HT-29 (cell line): ENCODE measurements around the gene PHACTR3. TPM values are rescaled to one million over a fixed set of nuclear protein-coding genes. Genes with fewer than 3 reads are reported as not detected.
A peak's percentile ranks its signal among the peaks of the same experiment; 100 is the strongest.

Experiments used
- DNase-seq: peaks from one replicate; pipeline ENCODE4 v3.0.0-alpha.2; 2015; ENCODE audit warnings: low spot score
- total RNA-seq: library from RNA; depleted of rRNA; stranded (reverse); fragments of >200 nt; shearing (Covaris generic); gene quantifications from 2 replicates; pipeline ENCODE4 v1.2.3, GENCODE V29; 2014

PHACTR3 gene
- total RNA-seq, 1 experiment from 2014 or later, result 0.18 TPM

GRCh38 chr20:59645761-59646171 lies 41.4 kb downstream of the PHACTR3 start:
- peak; percentile 29 for DNase-seq

- DNase-seq, result no peak
These were observed 42.1 kb downstream of the PHACTR3 start for GRCh38 chr20:59646487-59646886.

GRCh38 chr20:59647271-59647670 lies 42.9 kb downstream of the PHACTR3 start:
- no peak for DNase-seq

- no peak for DNase-seq
These were observed 44.2 kb downstream of the PHACTR3 start for GRCh38 chr20:59648466-59649070.

GRCh38 chr20:59650418-59650817 lies 46.1 kb downstream of the PHACTR3 start:
- DNase-seq, result no peak

- DNase-seq, result no peak
These were observed 48.0 kb downstream of the PHACTR3 start for GRCh38 chr20:59652381-59652780.

- no peak for DNase-seq
These were observed 52.1 kb downstream of the PHACTR3 start for GRCh38 chr20:59656417-59656816.

GRCh38 chr20:59657459-59658046 lies 53.2 kb downstream of the PHACTR3 start:
- no peak for DNase-seq

- no peak for DNase-seq
These were observed 56.1 kb downstream of the PHACTR3 start for GRCh38 chr20:59660471-59660870.

GRCh38 chr20:59661153-59661552 lies 56.8 kb downstream of the PHACTR3 start:
- DNase-seq, result no peak

- DNase-seq, result no peak
These were observed 57.3 kb downstream of the PHACTR3 start for GRCh38 chr20:59661621-59662020.

GRCh38 chr20:59662161-59662560 lies 57.8 kb downstream of the PHACTR3 start:
- DNase-seq, result no peak

GRCh38 chr20:59662856-59663512 lies 58.6 kb downstream of the PHACTR3 start:
- DNase-seq, result no peak

- no peak for DNase-seq
These were observed 59.2 kb downstream of the PHACTR3 start for GRCh38 chr20:59663513-59664060.

- DNase-seq, result no peak
These were observed 60.1 kb downstream of the PHACTR3 start for GRCh38 chr20:59664421-59664941.

- DNase-seq, result no peak
These were observed 61.6 kb downstream of the PHACTR3 start for GRCh38 chr20:59665656-59666555.

GRCh38 chr20:59666586-59666985 lies 62.2 kb downstream of the PHACTR3 start:
- no peak for DNase-seq

- no peak for DNase-seq
These were observed 62.8 kb downstream of the PHACTR3 start for GRCh38 chr20:59667131-59667530.

GRCh38 chr20:59667981-59668515 lies 63.7 kb downstream of the PHACTR3 start:
- DNase-seq, result no peak

GRCh38 chr20:59668926-59669850 lies 64.8 kb downstream of the PHACTR3 start:
- DNase-seq, result no peak
